SK-N-SH (cell line): ENCODE measurements around the gene ESPNL.

ENCODE experiments used
- CTCF ChIP-seq: fragments of 200-600 bp; sonication (generic); IDR thresholded peaks from 2 replicates; pipeline ENCODE4 v1.6.1; 2017; ENCODE audit warnings: antibody characterized with exemption, mild to moderate bottlenecking, moderate library complexity
- NRF1 ChIP-seq: IDR thresholded peaks from 2 replicates; pipeline ENCODE4 v1.6.1; 2012; ENCODE audit warnings: low read depth, mild to moderate bottlenecking, low read length
- POLR2AphosphoS5 ChIP-seq: IDR thresholded peaks from 2 replicates; pipeline ENCODE4 v1.6.1; 2012; ENCODE audit warnings: low read depth, low read length
- YY1 ChIP-seq: IDR thresholded peaks from 2 replicates; pipeline ENCODE4 v1.4.0; 2012; ENCODE audit warnings: low read depth, mild to moderate bottlenecking
- TF ChIP-seq, protein P1 (sequence below): IDR thresholded peaks from 2 replicates; pipeline ENCODE4 v1.4.0; 2012; ENCODE audit warnings: low read depth
- TF ChIP-seq, protein P2 (sequence below): fragments of 150-350 bp; IDR thresholded peaks from 2 replicates; pipeline ENCODE4 v1.6.1; 2017; ENCODE audit warnings: antibody characterized with exemption, low read length, low read depth, borderline replicate concordance

GRCh38 chr2:238100821-238101771 lies 956 bp downstream of the ESPNL start:
- TF ChIP-seq, protein P1, sequence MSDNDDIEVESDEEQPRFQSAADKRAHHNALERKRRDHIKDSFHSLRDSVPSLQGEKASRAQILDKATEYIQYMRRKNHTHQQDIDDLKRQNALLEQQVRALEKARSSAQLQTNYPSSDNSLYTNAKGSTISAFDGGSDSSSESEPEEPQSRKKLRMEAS, result no peak
- no peak for TF ChIP-seq CTCF
- no peak for TF ChIP-seq NRF1
- TF ChIP-seq, protein P2, sequence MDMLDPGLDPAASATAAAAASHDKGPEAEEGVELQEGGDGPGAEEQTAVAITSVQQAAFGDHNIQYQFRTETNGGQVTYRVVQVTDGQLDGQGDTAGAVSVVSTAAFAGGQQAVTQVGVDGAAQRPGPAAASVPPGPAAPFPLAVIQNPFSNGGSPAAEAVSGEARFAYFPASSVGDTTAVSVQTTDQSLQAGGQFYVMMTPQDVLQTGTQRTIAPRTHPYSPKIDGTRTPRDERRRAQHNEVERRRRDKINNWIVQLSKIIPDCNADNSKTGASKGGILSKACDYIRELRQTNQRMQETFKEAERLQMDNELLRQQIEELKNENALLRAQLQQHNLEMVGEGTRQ, result no peak
- no peak for TF ChIP-seq YY1
- TF ChIP-seq POLR2AphosphoS5, result no peak
